GM18861 (cell line): ENCODE data around the gene ANXA1.

ENCODE experiments used
- ATAC-seq: cut with Tn5 transposase; IDR thresholded peaks from one replicate; pipeline ENCODE4 v1.9.1; 2021; ENCODE audit not compliant: unreplicated experiment

ANXA1 gene

GRCh38 chr9:73206851-73207250 is 55.2 kb downstream of the ANXA1 start:
- no peak for ATAC-seq

DNA sequence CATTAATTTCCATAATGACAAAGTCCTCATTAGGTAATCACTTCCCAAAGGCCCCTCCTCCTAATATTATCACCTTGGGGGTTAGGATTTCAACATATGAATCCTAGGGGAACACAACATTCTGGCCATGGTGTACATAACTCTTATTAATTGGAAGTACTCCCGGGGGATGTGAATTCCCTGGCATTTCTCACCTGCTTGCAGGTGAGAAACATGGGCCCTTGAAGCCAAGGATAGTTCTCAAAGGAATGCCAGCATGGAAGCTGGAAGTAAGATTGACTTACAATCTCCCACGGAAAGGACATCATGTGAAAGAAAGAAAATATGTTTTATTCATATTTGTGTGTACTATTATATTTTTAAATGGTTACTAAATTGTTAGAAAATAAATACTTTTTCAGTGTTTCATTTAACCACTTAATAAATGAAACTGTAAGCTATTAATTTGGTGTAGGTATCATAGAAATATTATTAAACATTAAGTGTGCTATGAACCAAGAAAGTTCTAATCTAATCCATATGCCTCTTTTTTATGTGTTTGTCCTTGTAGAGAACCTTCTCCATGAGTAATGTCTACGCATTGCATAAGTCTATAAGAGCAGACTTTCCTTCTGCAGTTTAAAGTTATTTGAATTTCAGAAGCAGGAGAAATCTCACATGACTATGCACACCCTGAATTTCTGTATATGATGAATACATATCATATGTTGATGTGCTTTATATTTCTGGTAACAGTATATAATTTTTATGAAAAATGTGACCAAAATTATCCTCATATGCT is 59.4 kb downstream of the ANXA1 start:
- ATAC-seq, result no peak

- ATAC-seq, result no peak
These were observed 61.6 kb downstream of the ANXA1 start for GRCh38 chr9:73213300-73213699.

DNA sequence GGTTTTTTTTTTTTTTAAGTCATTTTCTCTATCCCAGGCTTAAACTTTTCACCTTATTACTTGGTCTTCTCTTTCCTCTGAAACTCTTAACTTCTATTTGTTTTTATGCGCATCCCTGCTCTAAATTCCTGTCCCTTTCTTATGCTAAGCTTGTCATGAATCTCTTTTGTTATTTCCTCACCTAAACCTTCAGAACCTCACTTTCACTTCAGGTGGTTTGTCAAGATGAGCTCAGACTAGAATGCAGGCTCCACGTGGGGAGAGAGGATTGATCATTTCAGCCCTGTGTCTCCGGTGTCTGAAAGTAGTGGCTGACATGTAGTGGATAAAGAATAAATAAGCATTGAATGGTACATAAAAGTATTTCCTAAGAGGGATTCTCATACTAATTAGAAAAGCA is 63.6 kb downstream of the ANXA1 start:
- no peak for ATAC-seq

- ATAC-seq, result no peak
These were observed 64.4 kb downstream of the ANXA1 start for GRCh38 chr9:73216100-73216499.
